Lower leg skin (tissue), 4 donors: ENCODE data around the gene PKD1. TPM values are rescaled to one million over a fixed set of nuclear protein-coding genes. Genes with fewer than 3 reads are reported as not detected.

Source experiments
- DNase-seq, 2 donors: peaks; one replicate each; pipeline ENCODE4 v3.0.0-alpha.2; 2019; ENCODE audit warnings: low spot score in 2 of 2
- H3K4me3 ChIP-seq: fragments of 200-600 bp; sonication (generic); 2 replicates; pipeline ENCODE4 v1.5.1; 2017; ENCODE audit warnings: mild to moderate bottlenecking, low read depth; ENCODE audit not compliant: poor library complexity, severe bottlenecking
- POLR2A ChIP-seq, 2 donors: fragments of 450-650 bp; IDR thresholded peaks; one replicate each; pipeline ENCODE4 v1.6.1; 2016 to 2017; ENCODE audit warnings: antibody characterized with exemption in 2 of 2, mild to moderate bottlenecking in 1 of 2, moderate library complexity in 1 of 2
- WGBS, 2 donors: methylation state at CpG; one replicate each; pipeline ENCODE4 v1.1.5; 2018; 5-methylcytosine and 5-hydroxymethylcytosine counted together
- intact Hi-C: fragments of 100-400 bp; cut with DNase I; formaldehyde crosslinking; loops from one replicate; pipeline ENCODE4 v1.15.0; 2023; ENCODE audit warnings: low total_unique reads
- total RNA-seq, 4 donors: library from RNA; depleted of rRNA; stranded (reverse); fragments of >200 nt; gene quantifications; one replicate each; pipeline ENCODE4 v1.1.0, GENCODE V29; 2016
- TF ChIP-seq, protein P1 (sequence below), 3 donors: fragments of 450-650 bp; IDR thresholded peaks; one replicate each; pipeline ENCODE4 v1.5.1; 2016; ENCODE audit warnings: antibody characterized with exemption in 3 of 3, mild to moderate bottlenecking in 3 of 3, moderate library complexity in 2 of 3

Gene PKD1
- total RNA-seq, 4 donors from 2014 or later, result 125 to 266 (median 192) TPM

DNA sequence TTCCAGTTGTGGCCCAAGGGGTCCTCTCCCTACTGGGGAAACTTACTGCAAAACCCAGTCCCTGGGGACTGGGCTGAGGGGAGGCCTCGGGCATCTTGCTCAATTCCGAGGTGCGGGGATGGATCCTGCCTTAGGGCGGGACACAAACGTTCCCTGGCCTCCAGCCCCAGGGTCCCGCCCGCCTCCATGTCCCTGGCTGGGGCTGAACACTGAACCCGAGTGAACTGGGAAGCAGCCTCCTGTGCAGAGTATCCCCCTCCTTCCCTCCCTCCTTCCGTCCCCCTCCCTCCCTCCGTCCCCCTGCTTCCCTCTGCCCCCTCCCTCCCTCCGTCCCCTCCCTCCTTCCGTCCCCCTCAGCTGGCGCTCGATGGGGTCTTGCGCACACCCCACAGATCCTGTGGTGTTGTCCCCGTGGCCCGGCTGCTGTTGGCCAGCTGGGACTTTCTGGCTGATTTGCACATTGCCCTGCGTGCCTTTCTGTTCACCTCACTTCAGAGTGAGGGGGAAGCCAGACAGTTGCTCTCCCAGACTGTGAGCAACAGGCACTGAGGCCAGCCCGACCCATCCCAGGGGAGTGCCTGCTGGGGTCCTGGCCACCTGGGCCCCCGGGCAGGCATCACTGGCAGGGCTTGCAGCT, 25.3 kb upstream of the PKD1 start:
- WGBS, 2 donors, result 23 to 38% methylated on average over 18 to 19 of the region's 20 CpGs

DNA sequence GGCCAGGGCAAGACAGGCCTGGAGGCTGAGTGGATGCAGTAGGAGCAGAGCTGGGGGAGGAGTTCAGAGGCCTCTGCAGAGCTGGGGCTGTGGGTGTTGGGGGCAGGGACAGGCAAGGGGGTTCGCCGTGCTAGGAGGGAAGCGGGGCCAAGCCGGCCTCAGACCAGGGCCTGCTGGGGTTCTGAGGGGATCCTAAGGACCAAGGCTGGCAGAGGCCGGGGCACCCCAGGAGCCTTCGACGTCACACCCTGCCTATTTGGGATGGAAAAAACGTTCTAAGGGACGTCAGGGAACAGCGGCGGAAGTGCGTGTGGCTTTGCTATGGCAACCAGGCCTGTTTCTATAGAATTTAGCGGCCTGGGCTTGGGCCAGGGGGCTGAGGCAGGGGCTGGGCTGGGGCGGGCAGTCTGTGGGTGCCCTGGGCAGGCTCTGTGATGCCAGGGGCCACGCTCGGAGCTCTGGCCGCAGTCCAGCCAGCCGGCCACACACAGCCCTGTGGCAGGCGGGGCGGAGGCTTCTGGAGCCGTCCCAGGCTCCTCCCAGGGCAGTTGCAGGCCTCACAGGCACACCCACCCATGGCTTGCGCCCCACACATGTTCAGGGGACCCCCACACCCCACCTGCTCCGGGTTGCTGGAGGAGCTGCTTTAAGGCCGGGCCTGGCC, 23.6 kb upstream of the PKD1 start:
- intact Hi-C loops, result no loop called here

More for the DNA sequence above, 25.3 kb upstream of the PKD1 start:
- intact Hi-C loops, result no loop called here
- peak; percentile 66 to 94 for DNase-seq
- no peak overlapping the region for H3K4me3 ChIP-seq
- no peak for TF ChIP-seq POLR2A (IDR thresholded peaks at IDR 0.05)
- TF ChIP-seq, protein P1, sequence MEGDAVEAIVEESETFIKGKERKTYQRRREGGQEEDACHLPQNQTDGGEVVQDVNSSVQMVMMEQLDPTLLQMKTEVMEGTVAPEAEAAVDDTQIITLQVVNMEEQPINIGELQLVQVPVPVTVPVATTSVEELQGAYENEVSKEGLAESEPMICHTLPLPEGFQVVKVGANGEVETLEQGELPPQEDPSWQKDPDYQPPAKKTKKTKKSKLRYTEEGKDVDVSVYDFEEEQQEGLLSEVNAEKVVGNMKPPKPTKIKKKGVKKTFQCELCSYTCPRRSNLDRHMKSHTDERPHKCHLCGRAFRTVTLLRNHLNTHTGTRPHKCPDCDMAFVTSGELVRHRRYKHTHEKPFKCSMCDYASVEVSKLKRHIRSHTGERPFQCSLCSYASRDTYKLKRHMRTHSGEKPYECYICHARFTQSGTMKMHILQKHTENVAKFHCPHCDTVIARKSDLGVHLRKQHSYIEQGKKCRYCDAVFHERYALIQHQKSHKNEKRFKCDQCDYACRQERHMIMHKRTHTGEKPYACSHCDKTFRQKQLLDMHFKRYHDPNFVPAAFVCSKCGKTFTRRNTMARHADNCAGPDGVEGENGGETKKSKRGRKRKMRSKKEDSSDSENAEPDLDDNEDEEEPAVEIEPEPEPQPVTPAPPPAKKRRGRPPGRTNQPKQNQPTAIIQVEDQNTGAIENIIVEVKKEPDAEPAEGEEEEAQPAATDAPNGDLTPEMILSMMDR (IDR thresholded peaks at IDR 0.05), result no peak

DNA sequence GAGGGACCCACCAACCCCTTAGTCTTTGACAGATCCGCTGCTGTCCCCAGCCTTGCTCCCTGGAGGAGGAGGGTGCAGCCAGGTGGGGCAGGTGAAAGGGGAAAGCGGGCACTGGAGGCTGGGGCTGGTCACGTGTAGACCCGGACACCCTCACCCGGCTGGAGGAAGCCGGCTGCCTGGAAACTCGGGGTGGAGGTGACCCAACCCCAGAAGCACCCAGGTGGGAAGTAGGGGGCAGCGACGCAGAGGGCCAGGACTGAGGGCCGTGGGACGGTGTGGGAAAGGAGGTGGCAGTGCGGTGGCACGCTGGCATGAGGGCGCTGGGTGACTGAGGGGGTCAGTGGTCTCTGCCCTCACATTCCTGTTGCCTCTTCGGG, 22.6 kb upstream of the PKD1 start:
- WGBS, 2 donors, result 85 to 93% methylated on average over 15 of the region's 15 CpGs
- TF ChIP-seq, protein P1 (IDR thresholded peaks at IDR 0.05), result no peak
- no peak for TF ChIP-seq POLR2A (IDR thresholded peaks at IDR 0.05)
- DNase-seq, result no peak
- intact Hi-C loops, result no loop called here
- no peak overlapping the region for H3K4me3 ChIP-seq

More for the DNA sequence above, 23.6 kb upstream of the PKD1 start:
- TF ChIP-seq POLR2A (IDR thresholded peaks at IDR 0.05), result no peak
- TF ChIP-seq, protein P1 (IDR thresholded peaks at IDR 0.05), result no peak
- DNase-seq, result no peak
- WGBS, 2 donors, result 38 to 46% methylated on average over 23 of the region's 24 CpGs
- H3K4me3 ChIP-seq, result no peak overlapping the region

DNA sequence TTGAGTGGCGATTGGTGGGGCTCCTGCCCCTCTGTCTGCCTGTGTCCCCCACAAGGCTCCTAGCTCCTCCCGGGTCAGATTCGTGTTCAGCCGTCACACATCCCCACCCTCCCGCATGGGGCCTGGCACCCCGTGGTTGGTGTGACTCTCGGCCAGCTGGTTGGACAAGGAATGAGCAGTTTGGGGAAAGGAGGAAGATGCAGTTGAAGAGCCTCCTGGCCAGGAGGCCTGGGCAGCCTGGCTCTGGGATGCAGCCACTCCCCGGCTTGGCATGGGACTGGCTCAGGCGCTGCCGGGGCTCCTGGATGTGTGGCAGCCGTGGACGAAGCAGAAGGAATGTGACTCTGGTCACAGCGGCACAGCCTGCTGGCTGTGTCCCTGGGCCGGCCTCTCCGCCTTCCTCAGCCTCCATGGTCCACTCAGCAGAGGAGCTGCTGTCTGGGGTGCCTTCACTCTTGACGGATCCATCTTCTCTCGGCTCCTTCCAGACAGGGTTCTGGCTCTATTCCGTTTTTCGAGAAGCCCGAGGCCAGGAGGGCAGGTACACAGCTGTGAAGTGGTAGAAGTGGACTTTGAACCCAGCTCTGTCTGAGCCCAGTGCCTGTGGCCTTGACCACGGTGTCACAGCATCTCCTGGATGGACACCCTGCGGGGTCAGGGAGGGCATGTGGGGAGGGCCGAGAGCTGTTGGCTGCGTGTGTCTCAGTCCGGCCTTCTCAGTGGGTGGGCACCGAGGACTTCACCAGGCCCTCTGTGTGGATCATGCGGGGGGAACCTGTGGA, 22.0 kb upstream of the PKD1 start:
- WGBS, 2 donors, result 72 to 73% methylated on average over 27 of the region's 27 CpGs
- intact Hi-C loops, result no loop called here
- no peak overlapping the region for H3K4me3 ChIP-seq
- DNase-seq, result no peak
- TF ChIP-seq, protein P1 (IDR thresholded peaks at IDR 0.05), result peak in 1 of 3 donors; percentile 54
- no peak for TF ChIP-seq POLR2A (IDR thresholded peaks at IDR 0.05)

DNA sequence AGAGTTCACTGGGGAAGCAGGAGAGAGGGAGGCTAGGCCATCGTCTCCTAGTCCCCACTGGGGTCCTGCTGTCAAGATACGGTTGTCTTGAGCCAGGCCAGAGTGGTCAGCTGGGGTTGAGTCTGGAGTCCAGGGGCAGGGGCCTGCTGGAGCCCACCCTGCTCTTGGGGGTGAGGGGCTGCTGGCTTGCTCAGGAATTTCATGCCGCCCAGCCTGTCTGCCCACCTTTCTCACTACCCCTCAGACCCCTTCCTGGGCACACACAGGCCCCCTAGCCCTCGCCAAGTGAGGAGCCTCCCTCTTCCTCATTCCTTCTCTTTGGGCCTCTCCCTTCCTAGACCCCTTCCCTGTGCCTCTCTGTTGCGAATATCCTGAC, 21.1 kb upstream of the PKD1 start:
- WGBS, 2 donors, result 49 to 56% methylated on average over 5 of the region's 5 CpGs
- TF ChIP-seq, protein P1 (IDR thresholded peaks at IDR 0.05), result no peak
- TF ChIP-seq POLR2A (IDR thresholded peaks at IDR 0.05), result no peak
- DNase-seq, result no peak
- intact Hi-C loops, result no loop called here
- no peak overlapping the region for H3K4me3 ChIP-seq
